ENCODE measurements around the gene DHX32.

DNA sequence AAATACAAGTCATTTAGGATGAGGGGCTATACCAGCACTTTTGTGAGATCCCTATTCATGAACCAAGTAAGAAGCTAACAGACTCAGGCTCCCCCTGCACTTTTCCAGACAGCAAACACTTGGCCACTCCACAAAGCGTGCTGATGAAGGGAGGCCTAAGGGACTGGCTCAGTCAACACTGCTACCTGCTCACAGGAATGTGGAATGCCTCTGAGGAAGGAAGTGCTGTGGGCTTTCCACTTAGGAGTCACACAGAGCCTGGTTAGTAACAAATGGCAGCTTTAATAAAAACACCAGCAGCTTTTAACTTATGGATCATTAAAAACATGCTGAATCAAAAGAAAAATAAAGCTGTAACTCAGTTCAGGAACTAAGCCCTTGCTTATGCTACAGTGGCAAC, 73.0 kb downstream of the DHX32 start:
- TF ChIP-seq, protein P1, sequence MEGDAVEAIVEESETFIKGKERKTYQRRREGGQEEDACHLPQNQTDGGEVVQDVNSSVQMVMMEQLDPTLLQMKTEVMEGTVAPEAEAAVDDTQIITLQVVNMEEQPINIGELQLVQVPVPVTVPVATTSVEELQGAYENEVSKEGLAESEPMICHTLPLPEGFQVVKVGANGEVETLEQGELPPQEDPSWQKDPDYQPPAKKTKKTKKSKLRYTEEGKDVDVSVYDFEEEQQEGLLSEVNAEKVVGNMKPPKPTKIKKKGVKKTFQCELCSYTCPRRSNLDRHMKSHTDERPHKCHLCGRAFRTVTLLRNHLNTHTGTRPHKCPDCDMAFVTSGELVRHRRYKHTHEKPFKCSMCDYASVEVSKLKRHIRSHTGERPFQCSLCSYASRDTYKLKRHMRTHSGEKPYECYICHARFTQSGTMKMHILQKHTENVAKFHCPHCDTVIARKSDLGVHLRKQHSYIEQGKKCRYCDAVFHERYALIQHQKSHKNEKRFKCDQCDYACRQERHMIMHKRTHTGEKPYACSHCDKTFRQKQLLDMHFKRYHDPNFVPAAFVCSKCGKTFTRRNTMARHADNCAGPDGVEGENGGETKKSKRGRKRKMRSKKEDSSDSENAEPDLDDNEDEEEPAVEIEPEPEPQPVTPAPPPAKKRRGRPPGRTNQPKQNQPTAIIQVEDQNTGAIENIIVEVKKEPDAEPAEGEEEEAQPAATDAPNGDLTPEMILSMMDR (IDR thresholded peaks at IDR 0.05; ENCODE audit: low read depth, low read length): no peak
- TF ChIP-seq, protein P2, sequence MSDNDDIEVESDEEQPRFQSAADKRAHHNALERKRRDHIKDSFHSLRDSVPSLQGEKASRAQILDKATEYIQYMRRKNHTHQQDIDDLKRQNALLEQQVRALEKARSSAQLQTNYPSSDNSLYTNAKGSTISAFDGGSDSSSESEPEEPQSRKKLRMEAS (IDR thresholded peaks at IDR 0.05; ENCODE audit: low read depth, low read length): no peak
- TF ChIP-seq POLR2A (IDR thresholded peaks at IDR 0.05; ENCODE audit: extremely low read depth, insufficient read length): no peak
- TF ChIP-seq MYC (IDR thresholded peaks at IDR 0.05; ENCODE audit: low read depth, low read length): no peak
